Body of pancreas (tissue), 4 donors: ENCODE data around the gene TMEM43. TPM values are rescaled to one million over a fixed set of nuclear protein-coding genes. Genes with fewer than 3 reads are reported as not detected.

Experiments
- ATAC-seq: fragments of 150-250 bp; one replicate; pipeline ENCODE4 v1.9.1; 2016
- DNase-seq, 4 donors: peaks; one replicate each; pipeline ENCODE4 v3.0.0-alpha.2; 2019
- H3K27ac ChIP-seq, 4 donors: fragments of 200-600 bp; sonication (generic); 1 replicate in 3 of 4; 2 replicates in 1 of 4; pipeline versions ENCODE4 v1.5.1 to v1.6.1; 2016 to 2019; ENCODE audit warnings: mild to moderate bottlenecking in 1 of 4, mixed read lengths in 1 of 4, moderate library complexity in 1 of 4
- H3K27me3 ChIP-seq, 2 donors: fragments of 200-600 bp; sonication (generic); one replicate each; pipeline ENCODE4 v1.6.0; 2016; ENCODE audit warnings: mild to moderate bottlenecking in 1 of 2
- H3K36me3 ChIP-seq, 2 donors: fragments of 200-600 bp; sonication (generic); replicated peaks in 1 of 2; 2 replicates each; pipeline ENCODE4 v1.5.1; 2016; ENCODE audit warnings: low read depth in 2 of 2; ENCODE audit not compliant: insufficient read depth in 1 of 2
- H3K4me1 ChIP-seq: fragments of 200-600 bp; sonication (generic); one replicate; pipeline ENCODE4 v1.6.0; 2016
- H3K4me3 ChIP-seq, 2 donors: fragments of 200-600 bp; sonication (generic); 1 replicate in 1 of 2; 2 replicates in 1 of 2; pipeline ENCODE4 v1.5.1; 2016 to 2019
- H3K9me3 ChIP-seq, 3 donors: fragments of 200-600 bp; sonication (generic); 1 replicate in 2 of 3; 2 replicates in 1 of 3; pipeline ENCODE4 v1.5.1; 2016
- POLR2A ChIP-seq, 3 donors: fragments of 450-650 bp; IDR thresholded peaks; one replicate each; pipeline ENCODE4 v1.6.1; 2016; ENCODE audit warnings: antibody characterized with exemption in 3 of 3, mild to moderate bottlenecking in 2 of 3
- WGBS, 2 donors: methylation state at CpG; one replicate each; pipeline ENCODE4 v1.1.5; 2017; 5-methylcytosine and 5-hydroxymethylcytosine counted together
- intact Hi-C: fragments of 100-400 bp; cut with DNase I; formaldehyde crosslinking; loops from one replicate; pipeline ENCODE4 v1.15.1; 2023
- total RNA-seq, 2 donors: library from RNA; depleted of rRNA; stranded (reverse); fragments of >200 nt; gene quantifications; one replicate each; pipeline ENCODE4 v1.1.0, GENCODE V29; 2016
- TF ChIP-seq, protein P1 (sequence below), 7 experiments: fragments of 450-650 bp in 4 of 7; fragments of 200-600 bp in 3 of 7; sonication (generic) in 3 of 7; IDR thresholded peaks; one replicate each; pipeline ENCODE4 v1.5.1; 2016 to 2019; ENCODE audit warnings: antibody characterized with exemption in 7 of 7

The TMEM43 gene
- total RNA-seq, 2 donors from 2014 or later, result 21.8 to 38.4 TPM

DNA sequence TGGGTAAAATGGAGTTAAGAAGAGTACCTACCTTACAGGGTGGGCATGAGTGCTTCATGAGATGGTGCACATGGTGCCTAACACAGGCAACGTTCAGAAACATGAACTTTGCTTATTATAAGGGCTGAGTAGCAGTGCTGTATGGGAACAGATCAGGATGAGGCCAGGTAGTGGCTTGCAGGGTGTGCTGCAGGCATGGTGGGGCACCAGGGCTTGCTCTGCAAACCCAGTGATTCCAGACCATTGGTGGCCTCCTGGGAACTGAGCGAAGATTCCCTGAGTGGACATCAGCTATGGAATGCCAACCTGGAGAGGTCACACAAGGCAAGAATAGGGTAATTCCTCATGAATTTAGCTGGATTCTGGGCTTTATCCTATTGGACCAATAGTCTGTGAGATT lies 15.8 kb downstream of the TMEM43 start:
- 75 to 92% methylated on average over 1 to 2 of the region's 2 CpGs for WGBS, 2 donors
- H3K36me3 ChIP-seq, result peaks cover 0 to 11% of the 10 kb centered on the region in 2 donors

DNA sequence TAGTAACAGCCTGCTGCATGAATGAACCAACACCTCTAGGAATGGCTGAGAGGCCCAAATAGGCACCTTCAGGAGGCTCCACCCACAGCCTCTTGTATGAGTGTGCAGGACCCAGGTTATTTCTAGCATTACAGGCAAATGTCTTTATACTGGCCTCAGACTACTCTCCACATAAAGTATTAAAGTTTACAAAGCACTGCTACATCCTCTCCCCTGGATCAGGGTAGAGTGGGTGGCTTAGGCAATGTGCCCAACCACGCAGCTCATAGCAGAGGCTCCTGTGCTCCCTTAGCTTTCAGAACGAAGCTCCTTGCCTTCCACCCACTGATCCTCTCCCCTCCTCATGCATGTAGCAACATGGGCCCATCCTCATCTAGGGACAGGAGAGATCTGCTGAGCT lies 16.3 kb downstream of the TMEM43 start:
- H3K4me3 ChIP-seq, result no peak overlapping the region

More for the DNA sequence above, 15.8 kb downstream of the TMEM43 start:
- no peaks in the 10 kb centered on the region for H3K27me3 ChIP-seq
- TF ChIP-seq POLR2A (IDR thresholded peaks at IDR 0.05), result no peak
- TF ChIP-seq, protein P1, sequence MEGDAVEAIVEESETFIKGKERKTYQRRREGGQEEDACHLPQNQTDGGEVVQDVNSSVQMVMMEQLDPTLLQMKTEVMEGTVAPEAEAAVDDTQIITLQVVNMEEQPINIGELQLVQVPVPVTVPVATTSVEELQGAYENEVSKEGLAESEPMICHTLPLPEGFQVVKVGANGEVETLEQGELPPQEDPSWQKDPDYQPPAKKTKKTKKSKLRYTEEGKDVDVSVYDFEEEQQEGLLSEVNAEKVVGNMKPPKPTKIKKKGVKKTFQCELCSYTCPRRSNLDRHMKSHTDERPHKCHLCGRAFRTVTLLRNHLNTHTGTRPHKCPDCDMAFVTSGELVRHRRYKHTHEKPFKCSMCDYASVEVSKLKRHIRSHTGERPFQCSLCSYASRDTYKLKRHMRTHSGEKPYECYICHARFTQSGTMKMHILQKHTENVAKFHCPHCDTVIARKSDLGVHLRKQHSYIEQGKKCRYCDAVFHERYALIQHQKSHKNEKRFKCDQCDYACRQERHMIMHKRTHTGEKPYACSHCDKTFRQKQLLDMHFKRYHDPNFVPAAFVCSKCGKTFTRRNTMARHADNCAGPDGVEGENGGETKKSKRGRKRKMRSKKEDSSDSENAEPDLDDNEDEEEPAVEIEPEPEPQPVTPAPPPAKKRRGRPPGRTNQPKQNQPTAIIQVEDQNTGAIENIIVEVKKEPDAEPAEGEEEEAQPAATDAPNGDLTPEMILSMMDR (IDR thresholded peaks at IDR 0.05), result no peak
- intact Hi-C loops, result no loop called here
- no peak overlapping the region for H3K27ac ChIP-seq
- no peak overlapping the region for H3K4me3 ChIP-seq
- H3K4me1 ChIP-seq, result peaks cover 21% of the 10 kb centered on the region
- no peaks in the 10 kb centered on the region for H3K9me3 ChIP-seq
- no peak for DNase-seq
- ATAC-seq, result no peak

DNA sequence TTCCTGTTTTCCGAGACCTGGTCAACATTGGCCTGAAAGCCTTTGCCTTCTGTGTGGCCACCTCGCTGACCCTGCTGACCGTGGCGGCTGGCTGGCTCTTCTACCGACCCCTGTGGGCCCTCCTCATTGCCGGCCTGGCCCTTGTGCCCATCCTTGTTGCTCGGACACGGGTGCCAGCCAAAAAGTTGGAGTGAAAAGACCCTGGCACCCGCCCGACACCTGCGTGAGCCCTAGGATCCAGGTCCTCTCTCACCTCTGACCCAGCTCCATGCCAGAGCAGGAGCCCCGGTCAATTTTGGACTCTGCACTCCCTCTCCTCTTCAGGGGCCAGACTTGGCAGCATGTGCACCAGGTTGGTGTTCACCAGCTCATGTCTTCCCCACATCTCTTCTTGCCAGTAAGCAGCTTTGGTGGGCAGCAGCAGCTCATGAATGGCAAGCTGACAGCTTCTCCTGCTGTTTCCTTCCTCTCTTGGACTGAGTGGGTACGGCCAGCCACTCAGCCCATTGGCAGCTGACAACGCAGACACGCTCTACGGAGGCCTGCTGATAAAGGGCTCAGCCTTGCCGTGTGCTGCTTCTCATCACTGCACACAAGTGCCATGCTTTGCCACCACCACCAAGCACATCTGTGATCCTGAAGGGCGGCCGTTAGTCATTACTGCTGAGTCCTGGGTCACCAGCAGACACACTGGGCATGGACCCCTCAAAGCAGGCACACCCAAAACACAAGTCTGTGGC lies 16.9 kb downstream of the TMEM43 start:
- Histone ChIP-seq H3K9me3 (no peaks in the 10 kb centered on the region), H3K4me1 (peaks cover 22% of the 10 kb centered on the region), H3K36me3 (peaks cover 0 to 6% of the 10 kb centered on the region in 2 donors), H3K27ac (no peak overlapping the region), H3K4me3 (no peak overlapping the region), H3K27me3 (no peaks in the 10 kb centered on the region)
- DNase-seq (no peak), ATAC-seq (no peak)
- no peak for TF ChIP-seq POLR2A (IDR thresholded peaks at IDR 0.05)
- TF ChIP-seq, protein P1 (IDR thresholded peaks at IDR 0.05), result no peak
- WGBS, 2 donors, result 85 to 94% methylated on average over 15 to 19 of the region's 19 CpGs
- intact Hi-C loops, result no loop called here

More for the DNA sequence above, 16.3 kb downstream of the TMEM43 start:
- no peaks in the 10 kb centered on the region for H3K9me3 ChIP-seq
- DNase-seq, result no peak
- peaks cover 0 to 7% of the 10 kb centered on the region in 2 donors for H3K36me3 ChIP-seq
- H3K27ac ChIP-seq, result no peak overlapping the region
- intact Hi-C loops, result no loop called here
- H3K27me3 ChIP-seq, result no peaks in the 10 kb centered on the region
- no peak for ATAC-seq
- H3K4me1 ChIP-seq, result peaks cover 22% of the 10 kb centered on the region
- WGBS, 2 donors, result 56 to 73% methylated on average over 2 of the region's 2 CpGs
- TF ChIP-seq, protein P1 (IDR thresholded peaks at IDR 0.05), result no peak
- no peak for TF ChIP-seq POLR2A (IDR thresholded peaks at IDR 0.05)

DNA sequence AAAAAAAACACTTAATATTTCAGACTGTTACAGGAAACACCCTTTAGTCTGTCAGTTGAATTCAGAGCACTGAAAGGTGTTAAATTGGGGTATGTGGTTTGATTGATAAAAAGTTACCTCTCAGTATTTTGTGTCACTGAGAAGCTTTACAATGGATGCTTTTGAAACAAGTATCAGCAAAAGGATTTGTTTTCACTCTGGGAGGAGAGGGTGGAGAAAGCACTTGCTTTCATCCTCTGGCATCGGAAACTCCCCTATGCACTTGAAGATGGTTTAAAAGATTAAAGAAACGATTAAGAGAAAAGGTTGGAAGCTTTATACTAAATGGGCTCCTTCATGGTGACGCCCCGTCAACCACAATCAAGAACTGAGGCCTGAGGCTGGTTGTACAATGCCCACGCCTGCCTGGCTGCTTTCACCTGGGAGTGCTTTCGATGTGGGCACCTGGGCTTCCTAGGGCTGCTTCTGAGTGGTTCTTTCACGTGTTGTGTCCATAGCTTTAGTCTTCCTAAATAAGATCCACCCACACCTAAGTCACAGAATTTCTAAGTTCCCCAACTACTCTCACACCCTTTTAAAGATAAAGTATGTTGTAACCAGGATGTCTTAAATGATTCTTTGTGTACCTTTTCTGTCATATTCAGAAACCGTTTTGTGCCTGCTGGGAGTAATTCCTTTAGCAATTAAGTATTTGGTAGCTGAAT lies 17.9 kb downstream of the TMEM43 start:
- Histone ChIP-seq H3K27me3 (no peaks in the 10 kb centered on the region), H3K27ac (peak overlapping the region in 2 of 4 donors; percentile 39 to 88), H3K9me3 (no peaks in the 10 kb centered on the region), H3K36me3 (peaks cover 0 to 10% of the 10 kb centered on the region in 2 donors), H3K4me3 (no peak overlapping the region), H3K4me1 (peaks cover 22% of the 10 kb centered on the region)
- TF ChIP-seq, protein P1 (IDR thresholded peaks at IDR 0.05), result no peak
- no peak for TF ChIP-seq POLR2A (IDR thresholded peaks at IDR 0.05)
- DNase-seq (no peak), ATAC-seq (no peak)
- WGBS, 2 donors, result 77 to 81% methylated on average over 8 of the region's 8 CpGs
- intact Hi-C loops, result no loop called here
